HUES48 (cell line): ENCODE results near the gene KRTAP20-3.
A peak's percentile ranks its signal among the peaks of the same experiment; 100 is the strongest.

Experiments used
- H3K27ac ChIP-seq: one replicate; pipeline ENCODE4 v1.7.0; 2013; ENCODE audit warnings: low read depth, low read length, inconsistent platforms
- H3K27me3 ChIP-seq: 2 replicates; pipeline ENCODE4 v1.6.1; 2013; ENCODE audit warnings: mild to moderate bottlenecking, low read length; ENCODE audit not compliant: control insufficient read depth, insufficient read depth
- H3K36me3 ChIP-seq: 2 replicates; pipeline ENCODE4 v1.6.1; 2013; ENCODE audit warnings: low read length; ENCODE audit not compliant: control insufficient read depth, insufficient read depth
- H3K4me1 ChIP-seq: 2 replicates; pipeline ENCODE4 v1.6.1; 2013; ENCODE audit warnings: mild to moderate bottlenecking, low read length; ENCODE audit not compliant: control insufficient read depth, insufficient read depth
- H3K4me3 ChIP-seq: 2 replicates; pipeline ENCODE4 v1.5.1; 2013; ENCODE audit warnings: mild to moderate bottlenecking, low read depth, low read length
- H3K9ac ChIP-seq: 2 replicates; pipeline ENCODE4 v1.6.1; 2013; ENCODE audit warnings: mild to moderate bottlenecking, low read depth, low read length, moderate library complexity
- H3K9me3 ChIP-seq: 2 replicates; pipeline ENCODE4 v1.6.1; 2013; ENCODE audit warnings: low read length; ENCODE audit not compliant: control insufficient read depth, insufficient read depth

The KRTAP20-3 gene

GRCh38 chr21:30625449-30626165 lies 17.1 kb upstream of the KRTAP20-3 start:
- no peak overlapping the region for H3K4me3 ChIP-seq
- peaks cover 16% of the 10 kb centered on the region for H3K9me3 ChIP-seq
- H3K36me3 ChIP-seq: no peaks in the 10 kb centered on the region
- no peak overlapping the region for H3K27ac ChIP-seq
- H3K27me3 ChIP-seq: no peaks in the 10 kb centered on the region
- no peak overlapping the region for H3K9ac ChIP-seq
- H3K4me1 ChIP-seq: no peaks in the 10 kb centered on the region

- Histone ChIP-seq H3K4me1 (no peaks in the 10 kb centered on the region), H3K9me3 (peaks cover 15% of the 10 kb centered on the region), H3K9ac (no peak overlapping the region), H3K4me3 (no peak overlapping the region), H3K36me3 (no peaks in the 10 kb centered on the region), H3K27me3 (no peaks in the 10 kb centered on the region), H3K27ac (no peak overlapping the region)
Measured at GRCh38 chr21:30628109-30628508, 14.6 kb upstream of the KRTAP20-3 start.

- Histone ChIP-seq H3K4me1 (no peaks in the 10 kb centered on the region), H3K27me3 (no peaks in the 10 kb centered on the region), H3K27ac (no peak overlapping the region), H3K36me3 (no peaks in the 10 kb centered on the region), H3K9ac (no peak overlapping the region), H3K4me3 (no peak overlapping the region), H3K9me3 (peaks cover 10% of the 10 kb centered on the region)
Measured at GRCh38 chr21:30629200-30629599, 13.5 kb upstream of the KRTAP20-3 start.

GRCh38 chr21:30634906-30635305 lies 7.8 kb upstream of the KRTAP20-3 start, which contains the start of gene KRTAP20-2:
KRTAP20-2 (plus strand) TSS chr21:30635206; CDS start chr21:30635264, 58 bp downstream.
- no peaks in the 10 kb centered on the region for H3K27me3 ChIP-seq
- no peak within 1 kb of the TSS for H3K9ac ChIP-seq
- H3K4me1 ChIP-seq: no peaks in the 10 kb centered on the region
- no peak within 1 kb of the TSS for H3K4me3 ChIP-seq
- no peaks in the 10 kb centered on the region for H3K9me3 ChIP-seq
- no peak within 1 kb of the TSS for H3K27ac ChIP-seq
- H3K36me3 ChIP-seq: no peaks in the 10 kb centered on the region

GRCh38 chr21:30638686-30639085 lies 4.0 kb upstream of the KRTAP20-3 start:
- no peak overlapping the region for H3K9ac ChIP-seq
- H3K9me3 ChIP-seq: peaks cover 3% of the 10 kb centered on the region; the same call in 1 of the 2 replicates
- no peaks in the 10 kb centered on the region for H3K36me3 ChIP-seq
- no peak overlapping the region for H3K27ac ChIP-seq
- H3K4me1 ChIP-seq: no peaks in the 10 kb centered on the region
- no peak overlapping the region for H3K4me3 ChIP-seq
- no peaks in the 10 kb centered on the region for H3K27me3 ChIP-seq

DNA sequence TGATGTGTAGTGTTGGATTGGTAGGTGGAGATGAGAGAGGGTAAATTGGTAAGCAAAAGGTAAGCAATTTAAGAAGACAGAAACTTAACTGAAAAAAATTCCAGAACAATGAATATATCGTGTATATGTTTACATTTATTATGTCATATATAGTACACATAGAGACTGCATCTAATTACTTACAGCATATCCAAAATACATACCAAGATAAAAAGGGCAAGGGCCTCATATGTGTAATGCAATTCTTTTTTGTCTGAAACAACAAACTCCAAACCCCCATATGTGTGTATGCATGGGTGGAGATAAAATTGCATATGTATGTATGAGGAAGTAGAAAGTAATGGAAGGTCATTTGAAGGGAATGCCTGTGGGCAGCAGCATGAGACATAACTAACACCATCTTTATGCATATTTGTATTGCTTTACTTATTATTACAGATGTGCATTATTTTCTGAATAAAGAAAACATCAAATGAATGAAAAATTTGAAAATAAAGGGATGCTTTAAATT lies 4.3 kb downstream of the KRTAP20-3 start:
- Histone ChIP-seq H3K9me3 (no peaks in the 10 kb centered on the region; the same call in 1 of the 2 replicates), H3K4me1 (no peaks in the 10 kb centered on the region), H3K27me3 (no peaks in the 10 kb centered on the region), H3K36me3 (no peaks in the 10 kb centered on the region), H3K4me3 (no peak overlapping the region), H3K9ac (no peak overlapping the region), H3K27ac (no peak overlapping the region)

DNA sequence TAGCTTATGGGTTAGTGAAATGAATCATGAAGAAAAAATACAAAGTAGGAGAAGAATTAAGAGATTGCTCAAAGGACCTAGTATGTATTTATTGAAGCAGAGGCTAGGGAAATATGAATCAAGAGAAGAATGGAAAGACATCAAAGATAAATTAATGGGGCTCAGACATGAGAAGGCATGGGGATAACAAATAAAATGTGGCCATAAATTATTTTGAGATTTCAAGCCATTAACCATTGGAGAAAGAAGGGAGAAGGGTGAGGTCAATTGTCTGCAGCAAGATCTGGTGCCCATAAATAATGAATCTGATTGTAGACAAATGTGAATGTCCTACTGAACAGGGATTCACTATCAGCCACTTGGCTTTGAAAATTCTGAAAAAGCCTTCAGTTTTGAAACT lies 10.2 kb downstream of the KRTAP20-3 start:
- no peaks in the 10 kb centered on the region for H3K36me3 ChIP-seq
- no peak overlapping the region for H3K27ac ChIP-seq
- no peak overlapping the region for H3K9ac ChIP-seq
- no peaks in the 10 kb centered on the region; the same call in 1 of the 2 replicates for H3K9me3 ChIP-seq
- no peak overlapping the region for H3K4me3 ChIP-seq
- H3K4me1 ChIP-seq: no peaks in the 10 kb centered on the region
- H3K27me3 ChIP-seq: no peaks in the 10 kb centered on the region

DNA sequence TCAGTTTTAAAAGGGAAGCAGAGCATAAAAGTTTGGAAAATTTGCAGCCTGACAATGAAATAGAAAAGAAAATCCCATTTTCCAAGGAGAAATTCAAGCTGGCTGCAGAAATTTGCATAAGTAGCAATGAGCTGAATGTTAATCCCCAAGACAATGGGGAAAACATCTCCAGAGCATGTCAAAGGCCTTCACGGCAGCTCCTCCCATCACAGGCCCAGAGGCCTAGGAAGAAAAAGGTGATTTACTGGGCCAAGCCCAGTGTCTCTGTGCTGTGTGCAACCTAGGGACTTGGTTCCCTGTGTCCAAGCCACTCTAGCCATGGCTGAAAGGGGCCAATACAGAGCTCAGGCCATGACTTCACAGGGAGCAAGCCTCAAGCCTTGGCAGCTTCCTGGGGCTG lies 26.1 kb downstream of the KRTAP20-3 start:
- 0 out of 2 replicates have a peak overlapping the region, but pooled peaks have one; percentile 22 for H3K4me3 ChIP-seq
- no peaks in the 10 kb centered on the region for H3K36me3 ChIP-seq
- H3K9ac ChIP-seq: no peak overlapping the region
- no peaks in the 10 kb centered on the region for H3K27me3 ChIP-seq
- no peak overlapping the region for H3K27ac ChIP-seq
- H3K4me1 ChIP-seq: no peaks in the 10 kb centered on the region
- H3K9me3 ChIP-seq: peaks cover 7% of the 10 kb centered on the region

DNA sequence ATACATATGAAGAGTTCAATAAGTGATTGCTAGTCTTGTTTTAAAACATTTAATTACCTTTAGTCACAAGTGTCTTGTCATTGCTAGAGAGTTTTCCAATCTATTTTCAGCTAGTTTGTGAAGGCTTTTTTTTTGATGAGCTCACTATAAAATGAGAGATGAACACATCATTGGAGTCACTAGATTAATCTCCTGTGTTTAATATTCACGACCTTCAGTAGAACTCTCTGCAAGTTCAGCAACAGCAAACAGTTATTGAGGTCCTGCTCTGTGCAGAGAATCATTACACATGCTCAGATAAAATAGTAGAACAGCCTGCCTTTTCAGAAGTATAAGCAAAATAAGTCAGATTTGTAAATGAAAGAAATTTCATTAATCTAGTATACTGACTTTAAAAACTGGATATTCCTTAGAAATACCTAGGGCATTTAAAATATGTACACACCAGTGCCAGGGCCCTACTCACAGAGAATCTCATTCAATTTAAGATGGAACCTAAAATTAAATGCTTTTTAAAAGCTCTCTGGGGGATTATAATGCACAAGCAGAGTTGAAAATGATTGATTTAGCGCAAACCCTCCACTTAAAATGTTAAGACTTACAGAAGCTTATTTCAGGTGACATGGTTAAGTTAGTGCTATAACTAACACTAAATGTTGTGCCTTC lies 30.5 kb downstream of the KRTAP20-3 start:
- H3K4me1 ChIP-seq: no peaks in the 10 kb centered on the region
- H3K9me3 ChIP-seq: peaks cover 7% of the 10 kb centered on the region
- no peaks in the 10 kb centered on the region for H3K36me3 ChIP-seq
- H3K9ac ChIP-seq: no peak overlapping the region
- H3K4me3 ChIP-seq: no peak overlapping the region
- no peak overlapping the region for H3K27ac ChIP-seq
- no peaks in the 10 kb centered on the region for H3K27me3 ChIP-seq

- no peaks in the 10 kb centered on the region for H3K36me3 ChIP-seq
- no peaks in the 10 kb centered on the region for H3K4me1 ChIP-seq
- H3K4me3 ChIP-seq: no peak overlapping the region
- no peak overlapping the region for H3K9ac ChIP-seq
- H3K27ac ChIP-seq: no peak overlapping the region
- H3K27me3 ChIP-seq: no peaks in the 10 kb centered on the region
- H3K9me3 ChIP-seq: peaks cover 5% of the 10 kb centered on the region
Measured at GRCh38 chr21:30674312-30674711, 31.6 kb downstream of the KRTAP20-3 start.

GRCh38 chr21:30676737-30677136 lies 34.1 kb downstream of the KRTAP20-3 start:
- Histone ChIP-seq H3K27me3 (no peaks in the 10 kb centered on the region), H3K9me3 (no peaks in the 10 kb centered on the region; the same call in 1 of the 2 replicates), H3K4me1 (no peaks in the 10 kb centered on the region), H3K9ac (no peak overlapping the region), H3K27ac (no peak overlapping the region), H3K4me3 (no peak overlapping the region), H3K36me3 (no peaks in the 10 kb centered on the region)
